Mesenchymal stem cell (in vitro differentiated cells and primary cell): Measurements from ENCODE around the gene ANKRD13C.
A peak's percentile ranks its signal among the peaks of the same experiment; 100 is the strongest.

Experiments used
- DNase-seq: peaks from one replicate; pipeline ENCODE4 v3.0.0-alpha.2; 2013
- H2AFZ ChIP-seq: one replicate; pipeline ENCODE4 v1.6.1; 2013; ENCODE audit warnings: low read depth, mild to moderate bottlenecking, control low read depth, inconsistent platforms, low read length, moderate library complexity
- H2AK5ac ChIP-seq: 2 replicates; pipeline ENCODE4 v1.6.1; 2013; ENCODE audit warnings: low read length, moderate library complexity, mild to moderate bottlenecking, inconsistent platforms; ENCODE audit not compliant: severe bottlenecking
- H2BK120ac ChIP-seq: one replicate; pipeline ENCODE4 v1.6.1; 2013; ENCODE audit warnings: low read depth, mild to moderate bottlenecking, inconsistent platforms, low read length, moderate library complexity
- H2BK12ac ChIP-seq, 2 experiments: one replicate each; pipeline ENCODE4 v1.6.1; 2013; ENCODE audit warnings: inconsistent platforms in 2 of 2, low read length in 2 of 2, mild to moderate bottlenecking in 2 of 2, moderate library complexity in 2 of 2, control low read depth in 1 of 2
- H2BK15ac ChIP-seq: one replicate; pipeline ENCODE4 v1.6.1; 2013; ENCODE audit warnings: mild to moderate bottlenecking, low read depth, inconsistent platforms; ENCODE audit not compliant: poor library complexity, severe bottlenecking
- H2BK5ac ChIP-seq: 2 replicates; pipeline ENCODE4 v1.6.1; 2013; ENCODE audit warnings: low read depth, mild to moderate bottlenecking, low read length, control low read depth, inconsistent platforms; ENCODE audit not compliant: poor library complexity, severe bottlenecking
- H3K14ac ChIP-seq, 2 experiments: one replicate each; pipeline ENCODE4 v1.6.1; 2013; ENCODE audit warnings: inconsistent platforms in 2 of 2, low read length in 2 of 2, control low read depth in 1 of 2, mild to moderate bottlenecking in 1 of 2, moderate library complexity in 1 of 2
- H3K18ac ChIP-seq, 2 experiments: one replicate each; pipeline ENCODE4 v1.6.1; 2013; ENCODE audit warnings: inconsistent platforms in 2 of 2, low read length in 2 of 2, control low read depth in 1 of 2, low read depth in 1 of 2, mild to moderate bottlenecking in 1 of 2
- H3K23ac ChIP-seq, 2 experiments: one replicate each; pipeline ENCODE4 v1.6.1; 2013; ENCODE audit warnings: inconsistent platforms in 2 of 2, low read length in 2 of 2, mild to moderate bottlenecking in 2 of 2, moderate library complexity in 2 of 2, control low read depth in 1 of 2
- H3K27ac ChIP-seq: 2 replicates; pipeline ENCODE4 v1.5.1; 2013; ENCODE audit warnings: mild to moderate bottlenecking, moderate library complexity, low read length, control low read depth, inconsistent platforms; ENCODE audit not compliant: poor library complexity, severe bottlenecking
- H3K27me3 ChIP-seq, 2 experiments: 2 replicates each; pipeline versions ENCODE4 v1.6.1 to v1.7.0; 2013; ENCODE audit warnings: low read length in 2 of 2, mild to moderate bottlenecking in 2 of 2, moderate library complexity in 2 of 2, control low read depth in 1 of 2, inconsistent platforms in 1 of 2; ENCODE audit not compliant: control insufficient read depth in 1 of 2, insufficient read depth in 1 of 2
- H3K36me3 ChIP-seq, 2 experiments: 2 replicates each; pipeline versions ENCODE4 v1.6.1 to v1.7.0; 2013; ENCODE audit warnings: low read length in 2 of 2, control low read depth in 1 of 2, inconsistent platforms in 1 of 2, low read depth in 1 of 2, mild to moderate bottlenecking in 1 of 2; ENCODE audit not compliant: insufficient read depth in 2 of 2, control insufficient read depth in 1 of 2
- H3K4ac ChIP-seq, 2 experiments: one replicate each; pipeline ENCODE4 v1.6.1; 2013; ENCODE audit warnings: inconsistent platforms in 2 of 2, low read length in 2 of 2, mild to moderate bottlenecking in 2 of 2, moderate library complexity in 2 of 2, control low read depth in 1 of 2, low read depth in 1 of 2
- H3K4me1 ChIP-seq: 2 replicates; pipeline ENCODE4 v1.6.1; 2013; ENCODE audit warnings: low read depth, low read length, control low read depth; ENCODE audit not compliant: control insufficient read depth, insufficient read depth
- H3K4me2 ChIP-seq: 2 replicates; pipeline ENCODE4 v1.6.1; 2013; ENCODE audit warnings: low read length, mild to moderate bottlenecking, inconsistent platforms; ENCODE audit not compliant: poor library complexity, severe bottlenecking
- H3K4me3 ChIP-seq, 2 experiments: 2 replicates each; pipeline versions ENCODE4 v1.5.1 to v1.7.0; 2013; ENCODE audit warnings: low read length in 2 of 2, mild to moderate bottlenecking in 2 of 2, control low read depth in 1 of 2, low read depth in 1 of 2; ENCODE audit not compliant: insufficient read depth in 1 of 2
- H3K79me1 ChIP-seq: replicated peaks from 2 replicates; pipeline ENCODE4 v1.6.1; 2013; ENCODE audit warnings: mild to moderate bottlenecking, control low read depth, low read length, inconsistent platforms; ENCODE audit not compliant: poor library complexity, severe bottlenecking
- H3K9ac ChIP-seq: 2 replicates; pipeline ENCODE4 v1.7.0; 2013; ENCODE audit warnings: mild to moderate bottlenecking, low read length, moderate library complexity
- H3K9me3 ChIP-seq: 2 replicates; pipeline ENCODE4 v1.7.0; 2013; ENCODE audit warnings: mild to moderate bottlenecking, low read length; ENCODE audit not compliant: control insufficient read depth
- H4K8ac ChIP-seq: one replicate; pipeline ENCODE4 v1.6.1; 2013; ENCODE audit warnings: inconsistent platforms, mild to moderate bottlenecking, low read length, moderate library complexity
- H4K91ac ChIP-seq: one replicate; pipeline ENCODE4 v1.6.1; 2013; ENCODE audit warnings: mild to moderate bottlenecking, low read length, inconsistent platforms
- WGBS: methylation state at CpG from one replicate; pipeline ENCODE4 v1.1.7; 2013; ENCODE audit warnings: mixed read lengths; 5-methylcytosine and 5-hydroxymethylcytosine counted together

ANKRD13C gene

DNA sequence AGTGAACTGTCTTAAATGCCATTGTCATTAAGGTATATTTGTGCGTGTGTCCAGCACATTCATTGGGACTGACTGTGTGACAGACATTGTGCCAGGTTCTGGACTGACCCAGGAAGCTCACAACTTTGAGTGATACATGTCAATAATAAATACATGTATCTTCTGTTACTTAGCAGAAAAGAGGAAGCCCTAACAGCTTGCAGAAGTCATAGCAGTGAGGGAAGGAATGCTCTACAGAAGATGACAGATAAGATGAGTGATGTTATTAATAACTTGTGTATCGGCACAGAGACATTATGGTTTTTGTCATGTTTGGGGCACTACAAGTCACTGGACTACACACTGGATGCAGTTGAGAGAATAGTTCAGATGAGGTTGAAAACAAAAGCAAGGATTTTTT, 134.5 kb downstream of the ANKRD13C start:
- Histone ChIP-seq H3K14ac (no peak overlapping the region), H3K4me3 (no peak overlapping the region), H3K27me3 (no peaks in the 10 kb centered on the region), H4K91ac (no peak overlapping the region), H2AFZ (no peak overlapping the region), H3K18ac (no peak overlapping the region), H3K9me3 (no peaks in the 10 kb centered on the region), H3K4ac (no peak overlapping the region), H3K36me3 (peaks cover 10 to 58% of the 10 kb centered on the region in 2 experiments), H3K23ac (no peak overlapping the region), H4K8ac (no peak overlapping the region), H3K9ac (no peak overlapping the region), H2AK5ac (no peak overlapping the region), H2BK5ac (no peak overlapping the region), H3K4me2 (no peak overlapping the region), H3K27ac (no peak overlapping the region), H2BK12ac (no peak overlapping the region), H3K4me1 (peaks cover 2% of the 10 kb centered on the region), H2BK15ac (no peak overlapping the region), H2BK120ac (no peak overlapping the region), H3K79me1 (no peaks in the 10 kb centered on the region)
- no peak for DNase-seq
- WGBS = 92% methylated on average over 2 of the region's 2 CpGs

DNA sequence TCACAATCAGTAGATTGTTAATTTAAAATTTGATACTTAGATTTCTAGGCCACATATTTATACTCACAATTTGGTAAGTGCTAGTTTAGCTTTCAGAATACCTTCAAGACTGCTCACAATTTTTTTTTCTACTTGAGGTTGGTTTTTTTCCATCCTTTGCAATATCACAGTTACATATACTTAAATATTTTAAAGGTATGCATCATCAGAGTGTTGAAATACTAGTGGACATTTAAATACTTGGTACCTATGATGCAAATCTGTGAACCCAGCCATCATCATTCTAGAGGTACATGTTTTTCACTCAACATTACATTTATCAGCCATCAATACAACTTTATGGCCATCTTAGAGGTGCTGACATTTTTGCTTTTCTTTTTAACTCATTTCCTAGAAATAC, 143.0 kb downstream of the ANKRD13C start:
- Histone ChIP-seq H2BK120ac (no peak overlapping the region), H4K8ac (no peak overlapping the region), H3K36me3 (peaks cover 20 to 45% of the 10 kb centered on the region in 2 experiments), H3K79me1 (no peaks in the 10 kb centered on the region), H4K91ac (no peak overlapping the region), H2BK5ac (no peak overlapping the region), H2BK12ac (no peak overlapping the region), H3K18ac (no peak overlapping the region), H3K14ac (no peak overlapping the region), H3K27me3 (no peaks in the 10 kb centered on the region), H3K9ac (peak overlapping the region; percentile 53), H2AK5ac (no peak overlapping the region), H3K4me2 (no peak overlapping the region), H2AFZ (no peak overlapping the region), H3K4ac (no peak overlapping the region), H3K27ac (no peak overlapping the region), H3K9me3 (no peaks in the 10 kb centered on the region), H3K23ac (no peak overlapping the region), H2BK15ac (no peak overlapping the region), H3K4me3 (no peak overlapping the region), H3K4me1 (peaks cover 7% of the 10 kb centered on the region)
- DNase-seq = no peak

DNA sequence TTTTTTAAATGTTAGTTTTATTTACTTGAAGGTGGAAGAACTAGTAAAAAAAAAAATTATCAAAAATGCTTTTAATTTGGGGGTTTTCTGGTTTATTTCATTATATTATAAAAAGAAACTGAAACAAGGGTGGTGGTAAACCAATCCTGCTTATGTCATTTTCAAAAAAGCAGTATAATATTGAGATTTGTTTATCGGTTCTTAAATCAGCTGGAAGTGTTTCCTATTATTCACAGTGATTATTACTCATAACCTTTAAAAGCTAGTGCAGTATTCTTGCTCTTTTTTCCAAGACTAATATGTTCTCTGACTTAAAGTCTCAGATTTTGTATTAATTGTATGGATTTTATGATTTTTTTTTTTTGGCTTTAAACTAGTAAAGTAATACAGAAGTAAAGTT, 143.7 kb downstream of the ANKRD13C start:
- H3K14ac ChIP-seq = no peak overlapping the region
- H3K27me3 ChIP-seq = no peaks in the 10 kb centered on the region
- no peaks in the 10 kb centered on the region for H3K79me1 ChIP-seq
- peaks cover 7% of the 10 kb centered on the region for H3K4me1 ChIP-seq
- no peaks in the 10 kb centered on the region for H3K9me3 ChIP-seq
- H3K36me3 ChIP-seq = peaks cover 15 to 37% of the 10 kb centered on the region in 2 experiments
- no peak overlapping the region for H2BK120ac ChIP-seq
- DNase-seq = no peak
- no peak overlapping the region for H2BK12ac ChIP-seq
- no peak overlapping the region for H2BK5ac ChIP-seq
- H4K8ac ChIP-seq = no peak overlapping the region
- H4K91ac ChIP-seq = no peak overlapping the region
- no peak overlapping the region for H3K18ac ChIP-seq
- H3K4me2 ChIP-seq = no peak overlapping the region
- H2AK5ac ChIP-seq = no peak overlapping the region
- H2BK15ac ChIP-seq = no peak overlapping the region
- H3K27ac ChIP-seq = no peak overlapping the region
- H3K9ac ChIP-seq = peak overlapping the region; percentile 53
- H3K4ac ChIP-seq = no peak overlapping the region
- no peak overlapping the region for H3K23ac ChIP-seq
- H3K4me3 ChIP-seq = no peak overlapping the region
- WGBS = no CpG with 5 or more reads among the region's 1 CpG
- H2AFZ ChIP-seq = no peak overlapping the region
